Activated T-helper 17 cell treated with anti-CD3 and anti-CD28 coated beads, Interleukin-2, amount 50 U/mL, for 72 hours (primary cell): ENCODE results near the gene VCL. TPM values are rescaled to one million over a fixed set of nuclear protein-coding genes. Genes with fewer than 3 reads are reported as not detected.

ENCODE experiments used
- ATAC-seq: fragments of 150-1000 bp; cut with Tn5 transposase; replicated peaks from 2 replicates; pipeline ENCODE4 v1.10.0; 2021; ENCODE audit warnings: mild to moderate bottlenecking, moderate library complexity
- H3K27ac Mint-ChIP-seq: one replicate; pipeline ENCODE4 v1.8.0; 2022; ENCODE audit warnings: mixed read lengths
- H3K27me3 Mint-ChIP-seq: one replicate; pipeline ENCODE4 v1.8.0; 2022; ENCODE audit warnings: mixed read lengths
- H3K36me3 Mint-ChIP-seq: one replicate; pipeline ENCODE4 v1.8.0; 2022; ENCODE audit warnings: low read depth, mild to moderate bottlenecking, mixed read lengths
- H3K4me1 Mint-ChIP-seq: one replicate; pipeline ENCODE4 v1.8.0; 2022; ENCODE audit warnings: mixed read lengths
- H3K4me3 Mint-ChIP-seq: one replicate; pipeline ENCODE4 v1.8.0; 2022; ENCODE audit warnings: mild to moderate bottlenecking, mixed read lengths
- H3K9me3 Mint-ChIP-seq: one replicate; pipeline ENCODE4 v1.8.0; 2022; ENCODE audit warnings: mixed read lengths
- total RNA-seq, 2 donors: library from RNA; stranded (reverse); gene quantifications; one replicate each; pipeline ENCODE4 v1.2.3, GENCODE V29; 2022

Gene VCL
- total RNA-seq, 2 donors from 2014 or later: 18.4 to 27.2 TPM

DNA sequence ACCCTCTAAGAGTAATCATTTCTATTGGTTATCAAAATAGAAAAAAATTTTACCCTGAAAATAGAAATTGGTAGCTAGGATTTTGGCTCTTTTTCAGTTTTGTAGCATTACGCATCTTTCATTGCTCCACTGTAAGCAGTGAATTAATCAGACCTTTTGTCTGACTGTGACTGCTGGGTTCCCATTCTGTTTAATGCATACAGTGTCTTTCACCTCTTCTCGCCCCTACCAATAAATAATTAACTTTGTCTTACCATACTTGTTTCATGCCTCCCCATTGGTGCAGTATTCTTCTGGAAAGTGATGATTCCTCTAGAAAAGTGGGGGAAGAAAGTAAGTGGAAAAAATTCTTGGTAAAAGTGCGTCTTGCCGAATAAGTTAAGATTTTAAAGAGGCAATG lies 79.5 kb downstream of the VCL start:
- Mint-ChIP-seq H3K27ac (peak overlapping the region; percentile 56), H3K4me3 (no peak overlapping the region), H3K36me3 (peaks cover 66% of the 10 kb centered on the region), H3K4me1 (peaks cover 29% of the 10 kb centered on the region), H3K9me3 (no peaks in the 10 kb centered on the region), H3K27me3 (no peaks in the 10 kb centered on the region)
- ATAC-seq: no peak

DNA sequence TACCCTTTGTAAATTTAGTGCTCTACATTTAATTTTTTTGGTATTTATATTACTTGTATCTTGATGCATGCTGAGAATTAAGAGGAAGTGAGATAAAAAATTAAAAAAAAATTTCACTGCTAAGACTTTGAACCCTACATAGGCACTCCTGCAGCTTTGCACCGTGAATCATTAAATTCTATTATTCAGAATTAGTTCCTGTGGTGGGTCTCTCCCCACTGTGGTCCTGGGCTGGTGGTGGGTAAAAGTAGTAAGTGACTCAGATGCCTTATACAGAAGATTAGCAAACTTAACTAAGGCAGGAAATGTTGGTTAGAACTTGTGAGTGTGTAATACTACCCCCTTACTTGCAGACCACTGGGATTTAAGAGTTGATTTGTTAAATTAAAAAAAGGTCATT lies 80.1 kb downstream of the VCL start:
- Mint-ChIP-seq H3K36me3 (peaks cover 64% of the 10 kb centered on the region), H3K27ac (peak overlapping the region; percentile 86)

DNA sequence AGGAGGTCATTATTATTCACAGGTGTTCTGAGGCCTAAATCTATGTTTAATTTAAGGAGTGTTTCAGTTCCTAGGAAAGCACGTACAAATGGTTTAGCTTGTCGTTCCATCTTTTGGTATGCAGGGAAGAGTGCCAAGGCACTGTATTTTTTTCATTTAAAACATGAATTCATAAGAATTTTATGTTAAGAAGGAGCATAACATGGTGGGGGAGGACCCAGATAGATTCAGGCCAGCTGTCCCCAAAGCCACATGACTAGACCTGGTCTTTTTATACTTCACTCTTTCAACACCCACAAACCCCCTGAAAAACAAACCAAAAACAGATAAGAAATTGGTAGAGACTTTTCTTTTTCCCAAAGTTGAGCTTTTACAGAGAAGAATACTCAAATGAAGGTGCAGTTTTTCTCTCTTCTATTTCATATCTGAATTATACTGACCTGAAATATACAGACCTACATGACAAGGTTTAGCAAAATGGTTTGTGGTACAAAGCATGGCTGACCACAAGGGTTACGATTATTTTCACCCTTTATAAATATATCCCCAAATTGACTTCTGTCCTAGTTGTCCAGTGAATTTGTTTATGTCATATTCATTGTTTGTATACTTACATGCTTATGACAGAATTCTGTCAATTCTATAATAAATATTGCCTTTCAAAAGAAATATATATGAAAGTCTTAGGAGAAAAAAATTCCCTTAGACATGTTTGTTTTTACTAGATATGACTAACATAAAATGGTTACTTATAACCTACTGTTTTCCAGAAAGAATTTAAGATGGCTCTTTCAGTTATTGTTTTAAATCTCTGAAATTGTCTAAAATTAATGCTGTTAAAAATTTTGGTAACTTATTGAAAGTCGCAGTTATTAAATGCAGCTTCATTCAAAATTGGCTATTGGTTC lies 81.4 kb downstream of the VCL start:
- peak overlapping the region; percentile 72 for H3K4me3 Mint-ChIP-seq
- H3K9me3 Mint-ChIP-seq: no peaks in the 10 kb centered on the region
- H3K36me3 Mint-ChIP-seq: peaks cover 55% of the 10 kb centered on the region
- H3K27ac Mint-ChIP-seq: peak overlapping the region; percentile 86
- H3K4me1 Mint-ChIP-seq: peaks cover 24% of the 10 kb centered on the region
- ATAC-seq: peak; percentile 48
- H3K27me3 Mint-ChIP-seq: no peaks in the 10 kb centered on the region

More for the DNA sequence above, 80.1 kb downstream of the VCL start:
- ATAC-seq: peak; percentile 86
- peaks cover 29% of the 10 kb centered on the region for H3K4me1 Mint-ChIP-seq
- no peaks in the 10 kb centered on the region for H3K27me3 Mint-ChIP-seq
- peak overlapping the region; percentile 72 for H3K4me3 Mint-ChIP-seq
- H3K9me3 Mint-ChIP-seq: no peaks in the 10 kb centered on the region

DNA sequence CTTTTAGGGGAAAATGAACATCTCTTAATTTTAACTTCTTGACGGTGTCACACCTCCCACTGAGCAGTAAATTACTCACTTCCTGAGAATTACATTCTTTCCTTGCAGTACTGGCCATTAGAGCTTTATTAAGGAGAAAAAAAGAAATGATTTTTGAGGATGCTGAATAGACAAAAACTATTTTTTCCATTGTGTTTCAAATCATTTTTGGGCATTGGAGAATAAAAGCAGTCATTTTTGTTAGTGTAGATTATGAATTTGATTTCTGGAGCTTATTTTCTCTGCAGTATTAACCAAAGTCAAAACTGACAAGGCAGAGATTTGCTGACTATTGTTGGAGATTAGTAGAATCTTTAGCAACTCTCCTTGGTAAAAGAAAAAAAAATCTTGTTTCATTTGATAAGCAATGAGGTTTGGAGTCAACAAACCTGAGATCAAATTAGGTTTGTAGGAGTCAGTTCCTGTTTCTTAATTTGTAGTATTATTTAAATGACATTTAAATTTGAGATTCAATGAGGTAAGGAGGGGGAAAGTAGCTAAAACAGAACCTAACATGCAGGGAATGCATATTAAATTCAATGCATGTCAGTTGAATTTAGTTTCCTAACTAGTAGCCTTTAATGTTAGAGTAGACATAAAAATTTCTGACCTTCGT lies 82.1 kb downstream of the VCL start:
- Mint-ChIP-seq H3K36me3 (peaks cover 54% of the 10 kb centered on the region), H3K27ac (peak overlapping the region; percentile 86), H3K4me3 (peak overlapping the region; percentile 72), H3K27me3 (no peaks in the 10 kb centered on the region), H3K4me1 (peaks cover 28% of the 10 kb centered on the region), H3K9me3 (no peaks in the 10 kb centered on the region)
- ATAC-seq: peak; percentile 56

DNA sequence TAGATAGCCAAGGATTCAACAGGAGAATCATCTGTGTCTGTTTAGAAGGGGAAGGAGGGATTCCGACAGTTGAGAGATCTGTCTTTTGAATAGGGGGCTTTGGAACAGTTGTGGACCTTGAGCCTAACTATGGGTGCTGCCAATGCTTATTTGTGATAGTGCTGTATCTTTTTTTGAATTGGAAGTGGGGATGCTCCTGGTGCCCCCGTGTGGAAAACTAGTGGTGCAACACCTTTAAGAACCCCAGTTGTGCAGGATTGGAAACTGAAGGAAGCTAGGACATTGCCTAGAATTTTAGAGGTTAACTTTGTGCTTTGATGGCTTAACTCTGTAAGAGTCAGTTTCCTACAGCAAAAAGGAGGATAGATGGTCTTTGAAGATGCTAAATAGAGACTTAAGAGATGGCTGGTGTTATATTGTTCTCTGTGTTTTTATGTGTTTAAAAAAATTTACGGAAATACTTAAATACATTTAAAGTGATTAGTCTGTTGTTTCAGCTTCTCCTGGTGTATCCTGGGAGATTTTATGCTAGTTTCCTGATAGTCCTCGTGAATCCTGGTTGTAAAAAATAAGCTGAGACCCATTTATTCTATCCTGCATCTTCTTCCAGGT lies 83.4 kb downstream of the VCL start:
- H3K27ac Mint-ChIP-seq: no peak overlapping the region
- H3K27me3 Mint-ChIP-seq: no peaks in the 10 kb centered on the region
- peaks cover 55% of the 10 kb centered on the region for H3K36me3 Mint-ChIP-seq
- ATAC-seq: no peak
- H3K4me1 Mint-ChIP-seq: peaks cover 27% of the 10 kb centered on the region
- H3K9me3 Mint-ChIP-seq: no peaks in the 10 kb centered on the region
- H3K4me3 Mint-ChIP-seq: no peak overlapping the region

DNA sequence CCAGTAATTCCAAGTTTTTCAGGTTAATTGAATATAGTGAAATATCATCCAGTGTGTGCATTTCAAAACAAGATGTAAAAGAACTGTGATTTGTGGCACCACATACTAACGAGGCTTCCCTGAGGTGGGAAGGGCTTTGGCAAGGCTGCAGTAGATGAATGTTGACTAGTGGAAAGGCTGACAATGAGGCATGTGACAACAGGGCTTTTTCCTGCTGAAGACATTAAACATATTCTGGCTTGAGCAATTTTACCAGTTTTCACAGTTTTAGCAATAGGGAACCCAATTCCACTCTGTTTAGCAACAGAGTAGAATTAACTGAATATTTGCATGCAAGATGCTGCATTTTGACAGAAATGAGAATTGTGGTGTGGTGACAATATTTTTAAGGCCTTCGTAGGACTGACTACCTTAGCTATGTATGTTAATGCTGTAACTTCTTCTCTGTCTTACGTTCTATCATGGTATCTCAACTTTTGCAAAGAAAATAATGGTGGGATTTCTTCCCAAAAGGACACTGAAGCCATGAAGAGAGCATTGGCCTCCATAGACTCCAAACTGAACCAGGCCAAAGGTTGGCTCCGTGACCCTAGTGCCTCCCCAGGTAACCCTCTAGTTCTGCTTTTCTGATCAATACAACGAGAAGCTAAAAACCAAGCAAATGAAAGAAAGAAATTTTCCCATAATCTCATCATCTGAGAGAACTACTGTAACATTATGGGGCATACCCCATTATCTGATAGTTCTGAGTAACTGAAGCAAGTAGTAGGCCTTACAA lies 84.2 kb downstream of the VCL start:
- no peak for ATAC-seq
- Mint-ChIP-seq H3K27ac (no peak overlapping the region), H3K27me3 (no peaks in the 10 kb centered on the region), H3K9me3 (no peaks in the 10 kb centered on the region), H3K4me3 (no peak overlapping the region), H3K36me3 (peaks cover 57% of the 10 kb centered on the region), H3K4me1 (peaks cover 30% of the 10 kb centered on the region)

DNA sequence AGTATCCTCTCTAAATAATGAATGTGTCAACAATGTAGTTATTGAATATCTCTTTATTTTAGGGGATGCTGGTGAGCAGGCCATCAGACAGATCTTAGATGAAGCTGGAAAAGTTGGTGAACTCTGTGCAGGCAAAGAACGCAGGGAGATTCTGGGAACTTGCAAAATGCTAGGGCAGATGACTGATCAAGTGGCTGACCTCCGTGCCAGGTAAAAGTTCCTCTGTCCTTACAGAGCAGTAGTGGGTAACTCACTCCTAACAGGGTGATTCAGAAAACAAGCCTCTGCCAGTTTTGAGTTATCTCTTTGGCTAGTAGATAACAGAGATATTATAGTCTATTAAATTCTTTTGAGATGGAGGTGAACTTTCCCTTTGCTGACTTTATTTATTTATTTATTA lies 85.4 kb downstream of the VCL start:
- peaks cover 52% of the 10 kb centered on the region for H3K36me3 Mint-ChIP-seq
- H3K27me3 Mint-ChIP-seq: no peaks in the 10 kb centered on the region
- H3K9me3 Mint-ChIP-seq: no peaks in the 10 kb centered on the region
- no peak overlapping the region for H3K27ac Mint-ChIP-seq
- ATAC-seq: no peak
- no peak overlapping the region for H3K4me3 Mint-ChIP-seq
- H3K4me1 Mint-ChIP-seq: peaks cover 23% of the 10 kb centered on the region

DNA sequence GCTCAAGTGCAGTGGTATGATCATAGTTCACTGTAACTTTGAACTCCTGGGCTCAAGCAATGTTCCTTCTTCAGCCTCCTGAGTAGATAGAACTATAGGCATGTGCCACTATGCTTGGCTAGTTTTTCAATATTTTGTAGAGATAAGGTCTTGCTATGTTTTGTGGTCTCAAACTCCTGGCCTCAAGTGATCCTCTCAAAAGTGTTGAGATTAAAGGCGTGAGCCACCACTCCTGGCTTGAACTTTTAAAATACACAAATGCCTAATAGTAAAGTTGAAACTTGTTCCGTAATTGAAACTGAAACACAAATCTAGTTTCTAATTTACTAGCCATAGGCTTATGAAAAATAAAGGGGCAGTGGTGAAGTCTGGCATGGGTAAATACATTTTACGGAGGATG lies 87.0 kb downstream of the VCL start:
- ATAC-seq: peak; percentile 91
- no peaks in the 10 kb centered on the region for H3K27me3 Mint-ChIP-seq
- H3K36me3 Mint-ChIP-seq: peaks cover 61% of the 10 kb centered on the region
- H3K27ac Mint-ChIP-seq: peak overlapping the region; percentile 83
- peaks cover 15% of the 10 kb centered on the region for H3K4me1 Mint-ChIP-seq
- peak overlapping the region; percentile 39 for H3K4me3 Mint-ChIP-seq
- H3K9me3 Mint-ChIP-seq: no peaks in the 10 kb centered on the region

DNA sequence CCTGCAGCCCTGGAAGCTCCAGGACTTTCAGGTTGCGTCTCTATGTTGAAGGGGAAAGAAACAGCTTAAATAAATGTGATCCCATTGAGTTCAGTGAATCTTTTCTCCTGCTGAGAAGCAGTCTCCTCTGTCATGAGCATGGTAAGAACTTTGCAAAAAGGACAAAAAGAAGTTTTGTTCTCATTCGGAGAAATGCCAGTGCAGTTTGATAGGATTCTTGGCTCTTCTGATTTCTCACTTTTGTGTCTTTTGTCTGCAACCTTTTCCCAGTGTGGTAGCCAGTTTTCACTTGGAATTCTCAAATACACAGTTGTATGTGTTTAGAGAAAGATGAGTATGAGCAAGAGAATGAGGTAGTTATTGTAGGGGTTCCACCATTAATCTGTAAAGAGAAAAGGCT lies 88.4 kb downstream of the VCL start:
- Mint-ChIP-seq H3K4me1 (peaks cover 12% of the 10 kb centered on the region), H3K9me3 (no peaks in the 10 kb centered on the region), H3K27ac (peak overlapping the region; percentile 41), H3K36me3 (peaks cover 74% of the 10 kb centered on the region), H3K4me3 (no peak overlapping the region), H3K27me3 (no peaks in the 10 kb centered on the region)
- ATAC-seq: no peak

DNA sequence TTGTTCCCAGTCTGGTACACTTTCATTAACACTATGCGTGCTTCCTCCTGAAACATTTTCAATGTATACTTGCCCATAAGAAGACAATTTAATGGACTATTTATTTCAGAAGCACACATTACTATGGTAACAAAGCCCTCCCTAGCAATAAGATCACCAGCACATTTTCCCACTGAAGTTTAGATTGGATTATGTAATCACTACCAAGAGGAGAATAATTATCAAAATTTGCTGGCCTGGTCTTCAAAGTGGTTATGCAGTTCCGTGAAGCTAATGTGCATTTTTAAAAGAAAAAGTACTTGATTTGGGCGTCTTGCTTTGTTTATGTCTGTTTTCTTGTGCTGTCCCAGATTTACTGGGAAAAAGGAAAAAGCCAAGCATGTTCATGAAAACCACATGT lies 90.8 kb downstream of the VCL start:
- Mint-ChIP-seq H3K9me3 (no peaks in the 10 kb centered on the region), H3K4me1 (peaks cover 11% of the 10 kb centered on the region), H3K27ac (peak overlapping the region; percentile 33), H3K36me3 (peaks cover 81% of the 10 kb centered on the region), H3K4me3 (no peak overlapping the region), H3K27me3 (no peaks in the 10 kb centered on the region)
- no peak for ATAC-seq

DNA sequence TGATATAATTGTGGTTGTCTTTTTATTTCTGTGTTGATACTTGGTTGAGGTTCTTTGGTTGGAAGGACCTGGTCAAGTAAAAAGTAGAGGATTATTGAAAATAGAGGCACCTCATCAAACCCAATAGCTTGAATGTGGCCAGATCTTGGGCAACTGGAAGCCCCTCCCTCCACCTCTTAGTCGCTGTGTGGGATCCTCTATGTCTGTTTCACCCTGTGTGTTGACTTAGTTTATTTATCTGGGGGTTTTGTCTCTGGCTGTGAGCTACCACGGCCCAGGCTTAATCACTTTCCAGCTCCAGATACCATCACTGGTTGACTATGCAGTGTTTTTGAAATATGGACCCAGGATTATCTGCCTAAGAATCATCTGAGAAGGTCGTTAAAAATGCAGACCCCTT lies 94.5 kb downstream of the VCL start:
- Mint-ChIP-seq H3K4me1 (peaks cover 4% of the 10 kb centered on the region), H3K9me3 (no peaks in the 10 kb centered on the region), H3K4me3 (no peak overlapping the region), H3K27me3 (no peaks in the 10 kb centered on the region), H3K27ac (peak overlapping the region; percentile 65), H3K36me3 (peaks cover 85% of the 10 kb centered on the region)
- ATAC-seq: peak; percentile 35

DNA sequence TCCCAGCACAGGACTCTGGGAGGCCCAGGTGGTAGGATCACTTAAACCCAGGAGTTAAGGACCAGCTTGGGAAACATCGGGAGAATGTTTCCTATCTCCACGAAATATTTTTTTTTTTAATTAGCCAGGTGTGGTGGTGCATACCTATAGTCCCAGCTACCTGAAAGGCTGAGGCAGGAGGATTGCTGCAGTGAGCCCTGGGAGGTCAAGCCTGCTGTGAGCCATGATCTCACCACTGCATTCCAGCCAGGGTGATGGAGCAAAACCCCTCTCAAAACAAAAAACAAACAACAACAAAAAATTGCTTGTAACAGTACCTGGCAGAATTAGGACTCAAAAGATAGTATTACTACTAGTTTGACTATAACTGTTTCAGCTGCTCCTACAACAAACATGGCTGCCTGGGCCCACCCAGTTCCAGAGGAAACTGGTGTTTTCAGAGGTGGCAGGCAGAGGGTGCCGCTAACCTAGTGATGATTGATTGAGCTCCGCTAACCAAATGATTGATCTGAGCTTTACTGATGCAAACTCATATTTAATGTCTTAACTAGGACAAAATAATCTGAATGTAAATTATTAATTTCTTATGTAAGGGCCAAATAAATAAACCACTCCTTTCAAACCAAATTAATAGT lies 95.7 kb downstream of the VCL start:
- no peak for ATAC-seq
- peak overlapping the region; percentile 58 for H3K27ac Mint-ChIP-seq
- H3K36me3 Mint-ChIP-seq: peaks cover 90% of the 10 kb centered on the region
- H3K4me3 Mint-ChIP-seq: no peak overlapping the region
- H3K27me3 Mint-ChIP-seq: no peaks in the 10 kb centered on the region
- H3K4me1 Mint-ChIP-seq: peaks cover 4% of the 10 kb centered on the region
- no peaks in the 10 kb centered on the region for H3K9me3 Mint-ChIP-seq

DNA sequence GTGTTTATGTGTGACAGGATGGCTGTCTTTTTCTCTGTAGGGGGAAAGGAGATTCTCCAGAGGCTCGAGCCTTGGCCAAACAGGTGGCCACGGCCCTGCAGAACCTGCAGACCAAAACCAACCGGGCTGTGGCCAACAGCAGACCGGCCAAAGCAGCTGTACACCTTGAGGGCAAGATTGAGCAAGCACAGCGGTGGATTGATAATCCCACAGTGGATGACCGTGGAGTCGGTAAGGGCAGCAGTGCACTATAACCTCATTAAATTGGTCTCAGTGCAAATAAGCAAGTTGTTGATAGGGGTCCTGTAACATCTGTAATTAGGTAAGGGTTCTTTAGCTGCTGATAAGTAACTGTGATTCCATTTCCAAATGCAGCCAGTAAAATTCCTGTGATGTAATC lies 96.3 kb downstream of the VCL start:
- Mint-ChIP-seq H3K27ac (peak overlapping the region; percentile 58), H3K36me3 (peaks cover 90% of the 10 kb centered on the region), H3K27me3 (no peaks in the 10 kb centered on the region), H3K4me1 (peaks cover 4% of the 10 kb centered on the region), H3K9me3 (no peaks in the 10 kb centered on the region), H3K4me3 (no peak overlapping the region)
- ATAC-seq: no peak

DNA sequence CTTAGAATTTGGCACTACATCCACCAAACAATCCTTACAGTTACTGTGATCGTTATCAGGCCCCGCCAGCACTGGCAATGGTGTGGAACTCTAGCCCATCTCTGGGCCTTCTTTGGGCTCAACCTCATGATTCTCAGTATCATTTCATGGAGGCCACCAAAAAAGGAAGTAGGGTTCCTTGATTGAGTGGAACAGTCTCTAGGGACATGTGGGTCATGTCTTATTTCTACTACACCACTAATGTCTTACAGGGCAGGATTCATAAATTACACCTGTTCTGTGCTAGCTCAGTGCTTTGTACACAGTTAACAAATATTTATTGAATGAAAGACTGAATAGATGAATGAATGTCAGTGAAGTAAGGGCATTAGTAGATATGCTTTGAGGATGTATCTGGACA lies 98.9 kb downstream of the VCL start:
- Mint-ChIP-seq H3K36me3 (peaks cover 93% of the 10 kb centered on the region), H3K27ac (peak overlapping the region; percentile 18), H3K4me1 (peaks cover 4% of the 10 kb centered on the region), H3K4me3 (no peak overlapping the region), H3K27me3 (no peaks in the 10 kb centered on the region), H3K9me3 (no peaks in the 10 kb centered on the region)
- no peak for ATAC-seq
